ENCODE measurements around the gene ATP1A2.
"Not testable (repeated sequence)": the region's sequence is repeated elsewhere in the genome, so short reads cannot be mapped to it uniquely, and the experiment has no call there.

ATP1A2 gene

GRCh38 chr1:160101037-160101716, 14.4 kb upstream of the ATP1A2 start:
- DNase-seq (ENCODE audit: low read depth) = peak; percentile 51

DNA sequence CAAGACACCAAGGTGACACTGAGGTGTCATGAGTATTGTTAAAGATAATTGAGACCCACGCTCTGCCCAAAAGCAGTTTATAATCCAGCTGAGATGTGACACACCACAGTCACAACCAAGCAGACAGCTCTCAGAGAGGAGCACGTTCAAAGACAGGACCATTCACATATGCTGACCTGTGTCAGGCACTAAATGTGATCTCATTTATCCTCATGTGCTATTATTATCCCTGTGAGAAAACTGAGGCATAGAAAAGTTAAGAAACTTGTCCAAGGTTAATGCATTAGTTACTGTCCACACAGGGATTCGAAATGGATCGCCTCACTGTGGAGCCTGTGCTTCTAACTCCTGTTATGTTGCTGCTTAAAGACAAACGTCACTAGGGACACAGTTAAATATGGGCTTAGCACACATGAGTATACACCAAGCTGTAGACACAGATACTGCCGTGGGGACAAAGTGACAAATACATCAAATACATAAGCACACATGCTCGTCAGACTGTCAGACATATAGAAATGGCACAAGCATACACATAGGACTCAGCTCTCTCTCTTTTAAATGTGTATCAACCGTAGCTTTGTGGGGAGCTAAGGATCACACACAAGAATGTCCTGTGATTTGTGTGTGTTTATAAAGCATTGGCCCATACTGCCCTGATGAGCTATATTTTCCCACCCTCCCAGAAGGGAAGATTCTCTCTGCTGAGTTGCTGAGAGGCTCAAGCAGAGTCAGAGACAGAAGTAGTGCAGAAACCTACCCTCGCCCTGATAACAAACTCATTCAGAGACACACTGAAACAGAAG, 13.6 kb upstream of the ATP1A2 start:
- DNase-seq (ENCODE audit: low read depth) = no peak

GRCh38 chr1:160103658-160104408, 11.7 kb upstream of the ATP1A2 start:
- DNase-seq (ENCODE audit: low read depth) = no peak

DNA sequence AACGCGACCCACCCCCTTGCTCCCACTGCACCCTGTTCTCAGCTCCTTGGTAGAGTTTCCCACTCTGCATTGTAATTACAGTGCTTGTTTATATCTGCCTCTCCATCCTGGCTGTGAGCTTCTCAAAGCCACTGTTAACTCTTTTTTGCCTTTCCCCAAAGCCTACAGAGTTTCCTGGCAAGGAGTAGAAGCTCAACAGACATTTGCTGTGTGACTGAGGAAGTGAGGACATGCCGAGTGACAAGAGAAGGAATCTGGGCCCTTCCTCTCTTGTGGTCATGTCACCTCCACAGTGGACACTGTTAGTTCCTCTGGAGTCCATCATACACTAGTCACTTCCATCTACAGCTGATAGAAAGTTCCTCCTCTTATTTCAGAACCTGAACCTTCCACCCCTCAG, 11.1 kb upstream of the ATP1A2 start:
- no peak for DNase-seq (ENCODE audit: low read depth)

GRCh38 chr1:160105155-160105554, 10.4 kb upstream of the ATP1A2 start:
- DNase-seq (ENCODE audit: low read depth) = no peak

DNA sequence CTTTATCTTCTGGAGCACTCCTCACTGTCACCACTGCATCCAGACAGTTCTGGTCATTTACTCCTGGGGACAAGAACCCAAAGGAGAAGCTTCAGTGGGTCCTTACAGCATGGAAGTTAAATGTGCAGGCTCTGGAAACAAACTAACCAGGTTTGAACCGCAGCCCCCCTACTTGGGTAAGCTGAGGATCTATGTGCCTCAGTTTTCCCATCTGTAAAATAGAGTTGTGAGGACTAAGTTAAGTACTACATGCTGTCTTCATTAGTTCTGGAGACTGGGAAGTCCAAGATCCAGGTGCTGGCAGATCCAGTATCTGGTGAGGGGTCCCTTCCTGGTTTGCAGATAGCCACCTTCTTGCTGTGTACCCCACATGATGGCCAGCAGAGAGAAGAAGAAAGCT, 8.0 kb upstream of the ATP1A2 start:
- no peak for DNase-seq (ENCODE audit: low read depth)

DNA sequence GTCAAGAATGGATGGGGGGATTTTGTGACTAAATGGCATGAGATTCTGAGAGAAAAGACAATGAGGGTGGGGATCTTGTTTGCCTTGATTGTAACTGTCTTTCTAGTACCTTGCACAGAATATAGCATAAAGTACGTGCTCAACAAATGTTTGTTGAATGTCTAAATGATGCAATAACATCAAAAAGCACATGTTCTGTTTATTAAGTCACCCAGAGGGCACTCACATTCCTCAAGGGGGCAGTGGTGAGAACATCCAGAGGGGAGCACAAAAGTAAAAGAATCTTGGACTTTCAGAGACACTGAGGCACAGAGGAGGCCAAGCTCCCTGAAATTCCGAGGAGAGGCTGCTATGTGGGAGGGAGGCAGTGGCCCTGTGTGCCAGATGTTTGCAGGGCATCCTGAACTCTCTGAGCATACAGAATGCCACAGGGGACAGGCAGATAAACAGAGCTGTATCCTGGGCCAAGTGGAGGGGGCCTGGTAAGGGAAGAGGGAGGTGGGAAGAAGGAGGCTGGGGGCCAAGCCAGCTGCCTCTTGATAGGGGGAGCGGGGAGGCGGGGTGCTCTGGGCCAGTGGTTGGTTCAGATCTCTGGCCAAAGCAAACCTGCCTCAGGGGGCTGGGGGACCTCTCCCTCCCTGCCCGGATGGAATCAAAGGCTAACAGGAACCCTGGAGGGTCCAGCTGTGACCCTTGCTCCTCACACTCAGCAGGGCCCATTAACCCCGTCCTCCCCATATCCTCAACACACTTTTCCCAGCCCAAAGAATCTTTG, 6.5 kb upstream of the ATP1A2 start:
- DNase-seq (ENCODE audit: low read depth) = no peak

DNA sequence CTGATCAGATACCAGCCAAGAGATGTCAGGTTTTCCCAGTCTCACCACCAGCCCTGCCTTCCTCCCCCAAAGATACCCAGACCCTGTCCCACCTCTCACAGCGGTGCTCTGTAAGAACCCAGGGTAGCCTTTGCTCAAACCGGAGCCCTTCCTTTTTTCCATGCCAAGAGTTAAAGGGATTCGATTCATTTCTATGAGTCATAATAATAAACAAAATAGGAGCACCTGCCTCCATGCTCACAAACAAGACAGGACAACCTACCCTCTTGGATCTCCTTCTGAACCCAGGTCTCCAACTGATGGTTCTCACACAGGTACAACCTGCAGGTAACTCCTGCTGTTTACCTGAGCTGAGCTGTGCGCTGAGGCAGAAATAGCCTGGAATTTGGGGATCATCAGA, 5.9 kb upstream of the ATP1A2 start:
- no peak for DNase-seq (ENCODE audit: low read depth)

- DNase-seq (ENCODE audit: low read depth) = not testable (repeated sequence)
Measured at GRCh38 chr1:160111462-160111861, 4.1 kb upstream of the ATP1A2 start.

GRCh38 chr1:160112357-160112756, 3.2 kb upstream of the ATP1A2 start:
- no peak for DNase-seq (ENCODE audit: low read depth)

GRCh38 chr1:160113407-160113806, 2.2 kb upstream of the ATP1A2 start:
- DNase-seq (ENCODE audit: low read depth) = no peak

DNA sequence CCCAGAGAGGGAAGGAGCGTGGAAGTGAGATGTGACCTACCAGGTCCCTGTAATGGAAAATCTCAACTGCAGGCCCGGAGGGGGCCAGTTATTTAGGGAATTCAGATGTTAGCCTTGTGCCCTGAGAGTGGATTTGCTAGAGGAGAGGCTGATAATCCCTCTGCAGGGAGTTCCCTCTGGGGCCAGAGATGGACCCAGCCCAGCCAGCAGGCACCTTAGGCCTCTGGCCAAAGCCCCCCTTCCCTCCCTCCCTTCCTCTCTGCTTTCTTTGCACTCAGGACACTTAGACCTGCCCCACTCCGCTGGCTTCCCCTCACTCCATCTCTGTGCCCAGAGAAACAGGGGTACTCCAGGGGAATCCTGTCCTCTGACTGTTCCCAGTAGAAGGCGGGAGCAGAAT, 1.5 kb upstream of the ATP1A2 start:
- no peak for DNase-seq (ENCODE audit: low read depth)

- DNase-seq (ENCODE audit: low read depth) = no peak
Measured at GRCh38 chr1:160116283-160117147, 956 bp downstream of the ATP1A2 start.

GRCh38 chr1:160117300-160117699, 1.7 kb downstream of the ATP1A2 start:
- DNase-seq (ENCODE audit: low read depth) = no peak

GRCh38 chr1:160117709-160118183, 2.2 kb downstream of the ATP1A2 start:
- no peak for DNase-seq (ENCODE audit: low read depth)

DNA sequence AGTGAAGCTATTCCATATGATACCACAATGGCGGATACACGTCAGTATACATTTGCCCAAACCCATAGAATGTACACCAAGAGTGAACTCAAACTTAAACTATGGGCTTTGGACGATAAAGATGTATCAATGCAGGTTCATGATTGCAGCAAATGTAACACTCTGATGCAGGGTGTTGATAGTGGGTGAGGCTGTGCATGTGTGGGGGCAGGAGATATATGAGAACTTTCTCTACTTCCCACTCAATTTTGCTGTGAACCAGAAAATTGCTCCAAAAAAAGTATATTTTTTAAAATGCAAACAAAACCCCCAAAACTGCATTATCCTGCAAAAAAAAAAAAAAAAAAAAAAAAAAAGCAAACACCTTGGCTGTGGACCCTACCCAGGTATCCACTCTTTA, 3.4 kb downstream of the ATP1A2 start:
- DNase-seq (ENCODE audit: low read depth) = no peak

- no peak for DNase-seq (ENCODE audit: low read depth)
Measured at GRCh38 chr1:160120797-160121196, 5.2 kb downstream of the ATP1A2 start.

DNA sequence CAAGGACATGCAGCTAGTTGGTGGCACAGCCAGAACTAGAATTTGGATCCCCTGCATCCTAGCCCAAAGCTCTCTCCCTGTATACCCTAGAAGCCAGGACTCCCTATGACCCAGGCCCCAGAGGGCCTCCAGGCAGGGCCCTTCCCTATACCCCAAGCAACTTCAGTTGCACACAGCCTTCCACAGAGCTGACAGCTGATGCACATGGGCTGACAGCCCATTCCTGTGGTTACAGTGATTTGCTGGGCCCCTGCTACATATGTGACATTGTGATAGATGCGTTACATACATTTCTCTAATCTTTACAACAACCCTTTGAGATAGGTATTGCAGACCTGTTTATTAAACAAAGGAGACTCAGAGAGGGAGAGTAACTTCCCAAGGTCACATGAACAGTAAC, 5.8 kb downstream of the ATP1A2 start:
- no peak for DNase-seq (ENCODE audit: low read depth)

DNA sequence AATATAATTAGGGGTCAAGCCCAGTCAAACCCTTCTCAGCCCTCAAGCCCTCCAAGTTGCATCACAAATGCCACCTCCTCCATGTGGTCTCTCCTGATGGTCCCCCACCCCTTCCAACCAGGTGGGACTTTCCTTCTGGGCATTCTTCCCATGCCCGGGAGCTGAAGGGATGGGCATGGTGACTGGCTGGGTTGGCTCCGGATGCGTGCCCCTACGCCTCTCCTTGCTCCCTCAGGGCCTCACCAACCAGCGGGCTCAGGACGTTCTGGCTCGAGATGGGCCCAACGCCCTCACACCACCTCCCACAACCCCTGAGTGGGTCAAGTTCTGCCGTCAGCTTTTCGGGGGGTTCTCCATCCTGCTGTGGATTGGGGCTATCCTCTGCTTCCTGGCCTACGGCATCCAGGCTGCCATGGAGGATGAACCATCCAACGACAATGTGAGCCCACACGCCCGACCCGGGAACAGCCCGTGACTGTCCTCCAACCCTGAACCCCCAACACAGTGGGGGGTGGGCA, 7.5 kb downstream of the ATP1A2 start:
- no peak for DNase-seq (ENCODE audit: low read depth)

DNA sequence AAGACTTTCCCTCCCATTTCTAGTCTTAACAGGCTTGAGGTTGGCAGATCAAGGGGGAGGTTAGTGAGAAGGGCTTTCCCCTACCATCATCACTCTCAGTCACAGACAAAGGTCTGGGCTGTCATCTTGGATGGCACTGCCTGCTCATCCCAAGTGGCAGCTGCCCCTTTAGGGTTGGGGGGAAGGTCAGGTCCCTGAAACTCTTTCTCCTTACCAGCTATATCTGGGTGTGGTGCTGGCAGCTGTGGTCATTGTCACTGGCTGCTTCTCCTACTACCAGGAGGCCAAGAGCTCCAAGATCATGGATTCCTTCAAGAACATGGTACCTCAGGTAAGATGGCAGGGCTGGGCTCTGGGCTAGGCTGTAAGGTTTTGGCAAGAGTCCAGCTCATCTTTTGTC, 8.2 kb downstream of the ATP1A2 start:
- no peak for DNase-seq (ENCODE audit: low read depth)

All from activated T-helper 1 cell treated with Interleukin-2 at 50 U/mL for 16 hours (primary cell).